HG03565 (cell line): Measurements from ENCODE around the gene SNX9.

Source experiments
- ATAC-seq: cut with Tn5 transposase; IDR thresholded peaks from one replicate; pipeline ENCODE4 v1.9.1; 2021; ENCODE audit warnings: mild to moderate bottlenecking, moderate library complexity; ENCODE audit not compliant: unreplicated experiment

Gene SNX9

DNA sequence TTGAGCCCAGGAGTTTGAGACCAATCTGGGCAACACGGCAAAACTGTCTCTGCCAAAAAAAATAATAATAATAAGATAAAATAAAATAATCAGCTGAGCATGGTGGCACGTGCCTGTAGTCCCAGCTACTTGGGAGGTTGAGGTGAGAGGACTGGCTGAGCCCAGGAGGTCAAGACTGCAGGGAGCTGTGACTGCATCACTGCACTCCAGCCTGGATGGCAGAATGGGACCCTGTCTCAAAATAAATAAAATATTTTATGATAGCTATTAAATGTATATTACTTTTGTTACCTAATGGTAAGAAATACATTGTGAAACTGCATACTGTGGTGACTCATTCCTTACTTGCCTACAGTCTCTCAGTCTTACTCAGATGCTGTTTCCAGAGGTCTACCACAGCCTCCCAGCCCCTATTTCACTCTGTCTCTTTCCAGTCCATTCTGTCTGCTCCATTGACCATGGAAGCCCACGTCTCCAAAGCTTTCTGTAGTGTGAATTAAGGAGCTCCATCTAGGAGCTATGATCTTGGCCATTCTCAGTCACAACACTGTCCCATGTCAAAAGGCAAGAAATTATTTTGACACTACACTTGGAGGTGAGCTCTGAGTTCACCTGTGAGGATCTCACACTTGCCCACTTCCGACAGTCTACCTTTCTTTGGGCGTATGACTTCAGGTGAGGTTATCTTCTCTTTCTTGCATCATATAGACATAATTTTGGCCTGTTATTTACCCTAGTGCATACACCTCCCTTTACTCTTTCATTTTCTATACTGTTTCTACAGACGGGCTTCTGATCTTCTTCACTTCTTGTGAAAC is 22.4 kb upstream of the SNX9 start:
- peak; percentile 95 for ATAC-seq

DNA sequence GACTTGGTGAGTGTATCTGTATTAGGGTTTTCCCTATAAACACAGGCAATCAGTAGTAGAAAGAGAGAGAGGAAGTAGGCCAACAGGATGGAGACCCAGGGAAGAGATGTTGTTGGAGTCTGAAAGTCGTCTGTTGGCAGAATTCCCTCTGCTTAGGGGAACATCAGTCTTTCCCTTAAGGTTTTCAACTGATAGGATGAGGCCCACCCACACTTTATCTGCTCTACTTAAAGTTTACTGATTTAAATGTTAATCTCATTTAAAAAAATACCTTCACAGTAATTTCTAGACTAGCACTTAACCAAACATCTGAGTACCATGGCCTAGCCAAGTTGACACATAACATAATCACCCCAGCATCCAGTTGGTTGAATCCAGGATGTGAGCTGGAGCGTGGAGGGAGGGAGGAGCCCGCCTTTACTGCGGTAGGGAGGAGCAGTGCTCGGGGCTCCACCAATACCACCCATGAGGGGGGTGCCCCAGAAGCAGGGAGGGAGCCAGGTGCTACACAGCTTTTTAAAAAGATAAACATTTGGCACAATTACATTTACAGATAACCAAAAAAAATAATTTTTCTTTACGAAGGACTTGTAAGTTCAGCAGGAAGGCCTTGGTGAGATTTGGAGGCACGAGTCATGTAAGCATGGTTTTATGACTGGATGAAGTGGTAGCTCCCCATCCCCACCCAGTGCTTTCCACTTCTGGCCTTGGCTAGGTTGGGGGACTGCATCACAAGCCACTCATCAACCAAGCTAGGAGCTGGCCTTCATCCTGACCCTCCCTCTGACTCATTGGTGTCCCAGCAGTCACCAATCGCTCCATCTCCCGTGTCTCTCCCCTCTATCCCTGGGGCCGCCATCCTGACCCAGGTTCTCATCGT is 18.4 kb upstream of the SNX9 start:
- no peak for ATAC-seq

DNA sequence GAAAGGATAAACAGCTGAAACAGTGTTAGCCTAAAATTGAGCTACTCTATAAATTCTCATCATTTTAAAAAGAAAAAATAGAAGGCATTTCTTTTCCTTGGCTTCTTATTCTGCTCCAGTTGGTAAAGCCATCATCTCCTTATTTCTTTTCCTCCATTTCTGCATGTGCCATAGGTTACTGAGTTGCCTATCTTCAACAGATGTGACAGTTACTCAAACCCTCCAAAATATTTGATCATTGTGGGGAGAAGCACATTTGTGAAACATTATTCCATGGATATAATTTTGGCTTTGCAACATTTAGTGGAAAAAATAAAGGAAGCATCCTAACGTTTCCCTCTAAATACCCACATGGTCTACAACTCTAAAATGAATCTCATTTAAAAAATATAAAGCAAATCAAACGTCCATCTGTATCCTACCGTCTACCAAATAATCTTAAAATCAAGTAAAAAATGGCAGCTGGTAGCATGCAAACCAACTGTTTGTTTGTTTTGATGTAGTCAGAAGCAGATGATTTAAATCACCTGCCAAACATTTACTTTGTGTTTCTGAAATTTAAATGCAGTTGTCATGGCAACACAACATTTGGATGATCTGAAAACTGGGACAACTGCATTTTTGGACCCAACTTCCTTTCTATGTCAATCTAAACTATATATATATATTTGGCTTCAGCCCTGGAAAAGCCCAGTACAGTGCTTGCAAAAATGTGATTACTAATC is 16.8 kb upstream of the SNX9 start:
- ATAC-seq: no peak

DNA sequence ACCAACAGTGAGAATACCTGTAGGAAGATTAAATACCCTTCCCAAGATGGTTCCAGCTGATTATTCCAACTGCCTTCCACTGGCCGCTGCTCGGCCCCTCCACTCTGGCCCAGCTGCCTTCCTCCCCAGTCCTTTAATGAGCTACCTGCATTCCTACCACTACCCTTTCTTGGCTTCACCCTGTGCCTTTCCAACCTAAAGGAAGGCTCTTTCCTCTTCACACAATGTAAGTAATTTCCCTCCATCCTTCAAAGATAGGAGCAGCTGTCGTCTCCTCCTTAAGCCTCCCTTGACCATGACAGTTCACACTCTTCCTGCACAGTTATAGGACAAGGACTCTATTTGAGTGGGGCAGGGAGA is 16.2 kb upstream of the SNX9 start:
- ATAC-seq: no peak

DNA sequence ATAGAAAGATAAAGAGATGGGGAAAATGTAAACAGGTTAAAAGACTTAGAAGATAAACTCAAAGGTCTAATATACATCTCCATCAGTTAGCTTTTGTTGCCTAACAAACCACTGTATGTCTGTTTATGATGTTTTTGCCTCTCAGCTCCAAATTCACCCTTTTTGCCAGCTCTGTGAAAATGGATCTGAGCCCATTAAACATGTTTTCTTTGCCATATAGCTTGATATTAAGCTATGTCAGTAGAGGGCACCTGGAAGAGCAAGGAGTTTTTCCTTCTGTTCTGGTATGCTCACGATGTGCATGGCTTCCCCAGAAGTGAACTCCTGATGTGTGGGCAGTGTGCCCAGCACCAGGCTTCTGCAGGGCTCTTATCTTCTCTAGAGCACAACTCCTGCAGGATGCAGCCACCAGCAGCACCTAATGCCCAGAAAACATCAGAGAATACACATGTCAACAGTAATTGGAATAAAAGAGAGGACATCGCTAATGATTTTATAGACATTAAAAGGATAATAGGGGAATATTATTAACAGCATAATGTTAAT is 14.6 kb upstream of the SNX9 start:
- ATAC-seq: no peak

DNA sequence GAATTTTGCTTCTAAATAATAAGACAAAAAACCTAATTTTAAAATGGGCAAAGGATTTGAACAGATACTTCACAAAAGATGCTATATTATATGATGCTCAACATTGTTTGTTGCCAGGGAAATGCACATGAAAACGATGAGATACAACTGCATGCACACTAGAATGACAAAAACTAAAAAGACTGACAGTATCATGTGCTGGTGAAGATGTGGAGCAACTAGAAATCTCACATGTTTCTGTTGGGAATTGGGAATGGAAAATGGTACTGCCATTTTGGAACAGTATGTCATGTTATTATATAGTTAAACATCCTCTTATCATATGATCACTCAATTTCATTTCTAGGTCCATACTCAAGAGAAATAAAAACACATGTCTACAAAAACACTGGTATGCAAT is 13.4 kb upstream of the SNX9 start:
- ATAC-seq: no peak

DNA sequence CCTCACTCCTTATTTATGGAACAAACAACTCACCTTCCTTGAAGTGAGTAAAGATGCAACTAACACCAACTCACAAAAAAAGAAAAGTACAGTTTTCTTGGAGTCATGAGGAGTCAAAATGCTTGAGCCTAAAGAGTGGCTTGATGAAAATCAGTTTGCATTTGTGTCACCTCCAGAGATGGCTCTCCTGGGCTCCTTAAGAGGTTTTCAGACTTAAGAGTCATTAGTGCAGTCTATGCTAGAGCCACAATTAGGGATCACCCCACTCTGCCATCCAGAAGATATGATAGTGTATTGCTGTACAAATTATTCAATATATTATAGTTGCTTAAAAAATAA is 11.9 kb upstream of the SNX9 start:
- no peak for ATAC-seq

DNA sequence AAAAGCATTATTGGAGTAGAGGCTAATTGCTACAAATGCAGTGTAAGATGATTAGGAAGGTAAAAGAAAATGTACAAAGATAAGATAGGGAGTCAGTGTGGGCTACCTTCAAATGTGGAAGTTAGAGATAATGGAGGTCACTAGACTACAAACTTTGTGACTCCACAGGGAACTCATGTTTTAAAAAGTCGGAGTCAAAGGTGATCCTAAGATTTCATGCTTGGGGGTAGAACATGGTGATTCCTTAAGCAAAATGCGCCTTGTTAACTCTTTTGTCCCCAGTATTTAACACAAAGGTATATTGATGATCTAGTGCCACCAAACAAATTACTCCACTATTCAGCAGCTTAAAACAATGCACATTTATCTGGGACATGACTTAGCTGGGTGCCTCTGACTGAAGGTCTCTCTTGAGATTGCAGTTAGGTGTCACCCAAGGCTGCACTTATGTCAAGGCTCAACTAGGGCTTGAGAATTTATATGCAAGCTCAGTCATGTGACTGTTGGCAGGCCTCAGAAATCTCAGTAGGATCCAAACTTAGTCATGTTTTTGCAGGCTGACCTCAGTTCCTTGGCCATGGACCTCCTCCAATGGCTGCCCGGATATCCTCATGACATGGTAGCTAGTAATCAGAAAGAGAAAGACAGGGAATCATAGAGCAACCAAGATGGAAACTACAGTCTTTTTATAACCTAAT is 11.4 kb upstream of the SNX9 start:
- ATAC-seq: no peak

DNA sequence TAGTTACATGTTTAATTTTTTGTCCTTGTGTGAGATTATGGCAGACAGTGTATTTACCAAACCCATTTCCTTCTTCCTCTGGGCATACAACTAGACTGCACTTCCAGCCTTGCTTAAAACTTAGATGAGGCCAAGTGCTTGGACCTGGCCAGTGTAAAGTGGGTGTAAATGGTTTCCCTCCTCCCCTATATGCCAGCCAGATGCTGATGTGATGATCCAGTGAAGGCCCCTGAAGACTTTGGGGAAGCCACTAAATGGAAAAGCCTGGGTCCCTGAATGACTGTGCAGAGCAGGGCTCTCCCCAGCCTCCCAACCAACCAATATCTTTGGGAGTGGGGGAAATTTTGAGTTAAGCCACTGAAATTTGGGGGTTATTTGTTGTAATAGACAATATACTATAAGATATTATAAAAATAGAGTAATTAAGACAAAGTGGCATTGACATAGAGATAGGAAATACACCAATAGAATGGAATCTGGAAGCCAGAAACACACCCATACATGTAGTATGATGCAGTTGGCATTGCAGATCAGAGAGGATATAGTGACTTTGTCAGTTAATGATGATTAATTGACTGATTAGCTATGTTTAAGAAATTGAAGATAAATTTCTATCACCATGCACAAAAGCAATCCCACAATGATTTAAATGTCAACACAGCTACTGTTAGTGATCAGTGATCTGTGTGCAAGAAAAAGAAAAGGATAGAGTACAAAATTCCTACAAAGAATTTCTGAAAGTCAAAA is 10.4 kb upstream of the SNX9 start:
- no peak for ATAC-seq

DNA sequence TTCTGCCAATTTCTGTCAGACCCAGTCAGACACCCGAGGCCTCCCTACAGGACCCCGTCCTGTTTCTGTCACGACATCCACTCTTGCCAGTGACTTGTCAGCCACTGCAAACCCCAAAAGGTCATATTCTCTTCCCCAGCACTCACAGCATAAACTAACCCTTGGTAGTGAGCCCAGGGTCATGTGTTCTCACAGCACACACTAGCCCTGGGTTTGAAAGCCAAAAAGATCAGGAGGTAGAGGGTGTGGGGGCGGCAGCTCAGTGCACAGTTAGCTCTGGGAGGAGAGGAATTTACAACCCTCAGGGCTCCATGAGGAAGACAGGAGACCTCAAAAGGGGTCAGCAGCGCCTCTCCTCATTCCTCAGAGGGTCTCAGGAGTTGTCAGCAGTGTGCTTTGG is 9.9 kb upstream of the SNX9 start:
- ATAC-seq: no peak

DNA sequence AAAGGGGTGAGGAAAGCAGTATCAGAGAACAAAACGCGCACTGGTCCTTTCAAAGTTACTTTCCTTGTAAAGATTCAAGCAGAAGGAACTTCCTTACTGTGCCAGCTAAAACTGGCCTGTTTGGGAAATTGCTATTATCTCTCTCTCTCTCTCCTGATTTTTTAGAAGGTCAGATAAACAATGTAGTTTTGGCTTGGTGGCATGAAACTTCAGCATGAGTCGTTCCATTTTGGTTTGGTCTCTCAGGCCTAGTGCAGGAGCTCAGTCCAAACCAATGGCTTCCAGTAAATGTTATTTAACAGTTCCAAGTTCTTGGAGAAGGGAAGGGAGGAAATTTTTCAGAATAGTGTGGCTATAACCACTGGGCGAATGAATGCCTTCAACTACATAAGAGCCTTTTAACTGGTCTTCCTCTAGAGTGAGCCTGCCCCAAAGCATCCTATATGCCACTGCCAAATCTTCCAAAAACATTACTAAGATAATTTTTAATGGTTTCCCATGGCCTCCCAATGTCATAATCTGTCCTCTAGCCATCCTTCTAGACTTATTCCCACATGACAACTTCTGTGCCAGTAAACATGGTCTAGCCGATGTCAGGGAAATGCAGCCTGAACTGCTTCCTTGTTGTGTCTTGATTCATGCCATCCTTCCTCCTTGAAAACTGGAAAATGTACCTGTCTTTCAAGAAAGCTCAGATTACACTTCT is 9.1 kb upstream of the SNX9 start:
- ATAC-seq: no peak

DNA sequence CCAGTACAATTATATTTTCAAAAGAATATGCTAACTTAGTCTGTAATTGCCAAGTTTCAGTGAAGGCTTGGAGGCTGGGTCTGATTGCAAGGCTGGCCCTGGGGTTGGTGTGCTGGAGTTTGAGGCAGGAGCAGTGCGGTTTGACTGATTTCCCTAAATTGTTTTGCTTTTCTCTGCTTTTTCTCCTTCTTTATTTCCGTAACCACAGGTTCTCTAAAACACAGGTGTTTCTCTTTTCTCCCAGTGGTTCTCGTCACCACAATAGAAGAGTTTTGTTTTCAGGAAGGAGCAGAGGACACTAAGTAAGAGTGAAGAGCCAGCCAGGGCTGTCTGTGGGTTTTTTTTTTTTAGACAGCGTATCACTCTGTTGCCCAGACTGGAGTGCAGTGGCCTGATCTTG is 8.2 kb upstream of the SNX9 start:
- ATAC-seq: no peak

DNA sequence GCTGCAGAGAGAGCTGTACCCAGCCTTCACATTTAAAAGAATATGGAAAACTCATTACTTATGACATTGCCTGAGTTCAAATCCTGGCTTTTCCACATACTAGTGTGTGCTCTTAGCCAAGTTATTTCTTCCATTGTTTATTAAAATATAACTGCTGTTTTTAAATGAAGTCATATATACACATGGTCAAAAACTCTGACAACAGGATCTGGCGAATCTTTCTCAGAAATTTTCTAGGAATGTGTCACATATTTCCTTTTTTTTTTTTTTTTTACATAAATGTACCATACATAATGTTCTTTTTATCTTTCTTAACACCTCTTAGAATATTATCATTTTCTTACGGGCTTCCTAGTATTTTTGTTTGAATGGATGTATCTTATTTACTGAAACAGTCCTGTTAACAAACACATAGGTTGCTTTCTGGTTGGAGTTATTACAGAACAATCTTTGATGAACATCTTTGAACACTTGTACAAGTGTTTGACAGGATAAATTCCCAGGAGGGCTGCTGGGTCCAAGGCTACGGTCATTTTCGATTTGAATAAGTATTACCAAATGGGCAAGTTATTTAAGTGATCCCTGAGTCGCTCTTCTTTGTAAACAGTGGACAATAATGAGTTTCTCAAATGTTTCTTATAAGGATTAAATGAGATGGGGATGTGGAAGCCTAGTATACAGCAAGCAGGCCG is 1.6 kb upstream of the SNX9 start:
- ATAC-seq: no peak

DNA sequence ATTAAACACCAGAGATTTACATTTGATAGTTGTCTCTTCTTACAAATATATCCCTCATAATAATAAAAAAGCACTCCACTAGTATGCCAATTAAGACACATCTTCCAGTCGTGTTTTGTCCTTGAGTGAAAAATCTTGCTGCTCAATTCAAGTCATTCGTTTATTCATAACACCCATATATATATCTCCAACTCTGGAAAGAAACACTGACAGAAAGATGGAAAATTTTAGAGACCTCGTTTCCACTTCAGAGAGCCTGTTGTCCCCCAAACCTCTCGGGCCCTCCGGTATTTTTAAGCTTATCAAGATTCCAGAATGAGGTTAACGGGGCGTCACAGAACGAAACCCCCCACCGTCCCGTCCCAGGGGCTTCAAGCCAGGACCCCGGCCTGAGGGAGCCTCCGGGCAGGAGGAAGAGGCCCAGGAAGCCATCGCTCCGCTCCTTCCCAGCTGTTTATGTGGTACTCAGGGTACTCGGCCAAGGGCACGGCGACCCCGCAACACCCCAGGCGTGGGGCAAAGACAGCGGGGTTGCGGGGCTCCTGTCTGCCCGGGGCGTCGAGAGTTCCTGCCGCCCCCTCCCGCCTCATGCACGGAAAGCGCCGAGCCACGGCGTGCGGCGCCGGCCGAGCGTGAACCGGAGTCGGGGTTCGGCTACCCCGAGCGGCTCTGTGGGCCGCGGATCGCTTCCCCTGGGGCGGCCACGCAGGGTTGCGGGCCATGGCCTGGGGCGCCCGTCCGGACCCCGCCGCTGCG is 623 bp upstream of the SNX9 start:
- no peak for ATAC-seq

DNA sequence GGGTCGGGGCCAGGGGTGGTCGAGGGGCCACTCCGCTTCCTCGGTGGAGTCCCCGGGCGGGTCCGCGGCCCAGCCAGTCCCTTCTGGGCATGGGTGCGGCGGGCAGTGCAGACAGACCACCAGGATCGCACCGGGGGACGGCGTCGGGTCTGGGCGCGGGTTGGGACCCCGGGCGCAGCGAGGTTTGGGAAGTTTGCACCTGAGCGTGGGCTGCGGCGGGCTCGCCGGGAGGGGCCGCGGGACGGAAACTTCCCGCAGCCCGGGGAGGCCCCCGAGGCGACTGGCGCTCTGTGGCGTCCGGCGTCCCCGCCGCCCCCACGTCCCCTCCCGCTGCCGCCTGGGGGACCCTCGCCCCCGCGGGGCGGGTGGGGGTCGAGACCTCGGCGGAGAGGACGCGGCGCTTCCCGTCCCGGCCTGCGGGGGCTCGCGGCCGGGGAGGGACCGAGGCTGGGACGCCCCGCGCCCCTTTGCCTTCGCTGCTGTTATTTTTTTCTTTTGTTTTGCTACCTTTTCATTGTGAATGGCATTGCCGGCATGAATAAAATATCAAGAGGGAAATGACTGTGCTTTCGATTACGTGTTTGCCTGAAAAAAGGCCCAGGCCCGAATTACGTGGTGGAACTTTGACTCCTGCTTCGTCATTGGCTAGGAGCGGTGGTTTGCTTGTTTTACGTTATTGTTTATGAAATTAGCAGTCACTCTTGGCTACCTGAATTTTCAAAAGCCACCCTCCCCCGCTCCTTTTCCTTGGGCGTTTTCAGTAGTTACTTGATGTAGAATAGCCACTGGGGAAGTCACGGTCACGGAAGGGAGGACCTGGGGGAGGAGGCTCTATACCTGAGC is 703 bp downstream of the SNX9 start:
- peak; percentile 39 for ATAC-seq

DNA sequence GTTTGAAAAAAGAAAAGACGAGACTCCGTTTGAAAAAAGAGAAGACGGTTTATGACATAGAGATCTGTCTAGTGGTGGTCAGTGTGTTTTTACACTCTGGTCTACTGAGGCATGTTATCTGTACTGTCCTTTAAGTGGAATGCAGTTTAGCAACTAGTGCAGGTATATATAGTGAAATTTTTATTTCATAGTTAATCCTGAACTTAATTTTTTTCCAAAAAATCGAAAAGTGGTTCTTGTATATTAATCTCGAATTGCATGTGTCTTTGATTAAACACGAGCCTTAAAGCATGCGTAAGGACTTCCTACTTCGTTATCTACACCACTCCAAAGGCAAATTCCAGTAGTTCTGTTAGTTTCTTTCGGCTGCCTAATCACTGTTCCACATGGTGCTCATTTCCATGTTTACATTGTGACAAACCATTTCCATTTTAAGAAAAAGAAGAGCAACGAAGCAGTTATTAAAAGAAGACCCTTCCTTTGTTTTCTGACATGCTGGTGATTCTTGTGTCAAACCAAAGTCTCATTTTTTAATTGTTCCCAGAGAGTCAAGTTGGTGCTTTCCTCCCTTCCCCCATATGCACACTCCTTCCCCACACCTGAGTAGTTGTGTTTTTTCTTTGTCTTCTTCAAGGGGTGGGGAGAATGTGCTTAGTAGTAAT is 2.3 kb downstream of the SNX9 start:
- no peak for ATAC-seq
